Activated naive CD8-positive, alpha-beta T cell treated with anti-CD3 and anti-CD28 coated beads for 36 hours (primary cell): ENCODE measurements around the gene HOOK1. TPM values are rescaled to one million over a fixed set of nuclear protein-coding genes. Genes with fewer than 3 reads are reported as not detected.
"Not testable (repeated sequence)": the region's sequence is repeated elsewhere in the genome, so short reads cannot be mapped to it uniquely, and the experiment has no call there.

Source experiments
- DNase-seq: peaks from one replicate; pipeline ENCODE4 v3.0.0; 2021
- H3K27ac Mint-ChIP-seq: one replicate; pipeline ENCODE4 v1.8.0; 2022; ENCODE audit warnings: mild to moderate bottlenecking, moderate library complexity, mixed read lengths
- H3K27me3 Mint-ChIP-seq: one replicate; pipeline ENCODE4 v1.8.0; 2022; ENCODE audit warnings: mild to moderate bottlenecking, mixed read lengths
- H3K36me3 Mint-ChIP-seq: one replicate; pipeline ENCODE4 v1.8.0; 2021; ENCODE audit warnings: mild to moderate bottlenecking, mixed read lengths
- H3K4me1 Mint-ChIP-seq: one replicate; pipeline ENCODE4 v1.8.0; 2021; ENCODE audit warnings: mixed read lengths
- H3K4me3 Mint-ChIP-seq: one replicate; pipeline ENCODE4 v1.8.0; 2022; ENCODE audit warnings: mild to moderate bottlenecking, moderate library complexity, mixed read lengths
- H3K9me3 Mint-ChIP-seq: one replicate; pipeline ENCODE4 v1.8.0; 2022; ENCODE audit warnings: mixed read lengths
- total RNA-seq, 2 experiments: library from RNA; stranded (reverse); gene quantifications; one replicate each; pipeline ENCODE4 v1.2.3, GENCODE V29; 2021

Gene HOOK1
- total RNA-seq, 2 experiments from 2014 or later, result 12.9 to 14.0 TPM

- DNase-seq, result no peak
- peaks cover 6% of the 10 kb centered on the region for H3K9me3 Mint-ChIP-seq
- H3K27ac Mint-ChIP-seq, result no peak overlapping the region
- peaks cover 31% of the 10 kb centered on the region for H3K36me3 Mint-ChIP-seq
- H3K4me3 Mint-ChIP-seq, result no peak overlapping the region
- no peaks in the 10 kb centered on the region for H3K4me1 Mint-ChIP-seq
- H3K27me3 Mint-ChIP-seq, result no peaks in the 10 kb centered on the region
Measured at GRCh38 chr1:59852117-59852516, 37.4 kb downstream of the HOOK1 start.

DNA sequence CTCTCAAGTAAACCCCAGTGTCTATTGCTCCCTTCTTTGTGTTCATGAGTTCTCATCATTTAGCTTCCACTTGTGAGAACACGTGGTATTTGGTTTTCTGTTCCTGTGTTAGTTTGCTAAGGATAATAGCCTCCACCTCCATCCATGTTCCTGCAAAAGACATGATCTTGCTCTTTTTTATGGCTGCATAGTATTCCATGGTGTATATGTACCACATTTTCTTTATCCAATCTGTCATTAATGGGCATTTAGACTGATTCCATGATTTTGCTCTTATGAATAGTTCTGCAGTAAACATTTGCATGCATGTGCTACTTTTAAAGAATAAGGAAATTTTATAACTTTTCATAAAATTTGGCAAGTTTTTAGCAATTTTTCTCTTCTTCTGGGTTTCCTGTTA lies 40.5 kb downstream of the HOOK1 start:
- H3K4me3 Mint-ChIP-seq, H3K27ac Mint-ChIP-seq, H3K4me1 Mint-ChIP-seq, H3K9me3 Mint-ChIP-seq, DNase-seq, H3K27me3 Mint-ChIP-seq: not testable (repeated sequence)
- peaks cover 22% of the 10 kb centered on the region for H3K36me3 Mint-ChIP-seq

- Mint-ChIP-seq H3K36me3 (peaks cover 19% of the 10 kb centered on the region), H3K9me3 (peaks cover 4% of the 10 kb centered on the region), H3K27me3 (no peaks in the 10 kb centered on the region), H3K4me3 (no peak overlapping the region), H3K27ac (no peak overlapping the region), H3K4me1 (no peaks in the 10 kb centered on the region)
- no peak for DNase-seq
Measured at GRCh38 chr1:59856725-59857338, 42.1 kb downstream of the HOOK1 start.

- Mint-ChIP-seq H3K4me1 (no peaks in the 10 kb centered on the region), H3K27me3 (no peaks in the 10 kb centered on the region), H3K27ac (no peak overlapping the region), H3K9me3 (peaks cover 4% of the 10 kb centered on the region), H3K36me3 (peaks cover 19% of the 10 kb centered on the region), H3K4me3 (no peak overlapping the region)
- DNase-seq, result no peak
Measured at GRCh38 chr1:59857679-59858354, 43.1 kb downstream of the HOOK1 start.

DNA sequence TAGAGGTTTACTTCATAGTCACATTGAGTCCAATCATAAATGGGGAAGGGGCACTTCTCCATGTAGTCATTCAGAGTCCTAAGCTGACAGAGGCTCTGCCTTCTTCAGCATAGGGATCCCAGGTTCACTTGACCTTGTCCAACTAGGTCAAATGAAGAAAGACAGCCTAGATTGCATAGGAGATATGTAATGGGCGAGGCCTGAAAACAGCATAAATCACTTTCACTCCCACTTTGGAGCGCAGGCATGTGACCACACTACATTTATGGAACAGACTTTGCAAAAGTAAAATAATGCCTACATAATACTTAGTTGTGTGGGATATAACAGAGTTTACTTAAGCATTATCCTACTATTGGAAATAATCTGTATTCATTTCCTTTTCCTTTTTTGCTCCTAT lies 51.7 kb downstream of the HOOK1 start:
- H3K27me3 Mint-ChIP-seq, result no peaks in the 10 kb centered on the region
- H3K4me1 Mint-ChIP-seq, result no peaks in the 10 kb centered on the region
- no peak overlapping the region for H3K4me3 Mint-ChIP-seq
- no peaks in the 10 kb centered on the region for H3K9me3 Mint-ChIP-seq
- H3K36me3 Mint-ChIP-seq, result no peaks in the 10 kb centered on the region
- H3K27ac Mint-ChIP-seq, result no peak overlapping the region
- no peak for DNase-seq

DNA sequence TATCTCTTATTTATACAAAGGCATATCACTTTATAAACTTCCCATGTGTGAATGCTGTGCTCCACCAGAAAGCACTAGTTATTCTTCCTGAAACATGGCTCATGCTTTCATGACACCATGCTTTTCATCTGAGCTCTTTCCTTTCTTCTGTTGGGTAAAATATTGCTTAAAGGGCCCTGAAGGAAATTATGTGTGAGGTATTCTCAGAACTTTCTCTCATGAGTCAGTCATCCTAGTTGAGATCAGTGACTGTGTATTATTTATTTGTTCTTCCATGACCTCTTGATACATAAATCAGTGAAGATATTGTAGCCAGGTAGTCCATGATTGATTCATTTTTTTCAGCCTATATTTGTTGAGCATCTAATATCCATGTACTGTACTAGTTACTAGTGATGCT lies 57.0 kb downstream of the HOOK1 start:
- no peaks in the 10 kb centered on the region for H3K27me3 Mint-ChIP-seq
- H3K4me1 Mint-ChIP-seq, result no peaks in the 10 kb centered on the region
- peaks cover 14% of the 10 kb centered on the region for H3K36me3 Mint-ChIP-seq
- DNase-seq, result no peak
- H3K4me3 Mint-ChIP-seq, result no peak overlapping the region
- H3K27ac Mint-ChIP-seq, result no peak overlapping the region
- H3K9me3 Mint-ChIP-seq, result no peaks in the 10 kb centered on the region

- H3K27ac Mint-ChIP-seq, result no peak overlapping the region
- peaks cover 2% of the 10 kb centered on the region for H3K4me1 Mint-ChIP-seq
- peaks cover 18% of the 10 kb centered on the region for H3K36me3 Mint-ChIP-seq
- peaks cover 10% of the 10 kb centered on the region for H3K9me3 Mint-ChIP-seq
- no peaks in the 10 kb centered on the region for H3K27me3 Mint-ChIP-seq
- H3K4me3 Mint-ChIP-seq, result no peak overlapping the region
- DNase-seq, result no peak
Measured at GRCh38 chr1:59877108-59877682, 62.4 kb downstream of the HOOK1 start.

GRCh38 chr1:59878370-59878769 lies 63.6 kb downstream of the HOOK1 start:
- H3K27me3 Mint-ChIP-seq, result no peaks in the 10 kb centered on the region
- H3K9me3 Mint-ChIP-seq, result peaks cover 10% of the 10 kb centered on the region
- H3K4me3 Mint-ChIP-seq, result no peak overlapping the region
- H3K36me3 Mint-ChIP-seq, result peaks cover 18% of the 10 kb centered on the region
- peaks cover 2% of the 10 kb centered on the region for H3K4me1 Mint-ChIP-seq
- DNase-seq, result no peak
- no peak overlapping the region for H3K27ac Mint-ChIP-seq

DNA sequence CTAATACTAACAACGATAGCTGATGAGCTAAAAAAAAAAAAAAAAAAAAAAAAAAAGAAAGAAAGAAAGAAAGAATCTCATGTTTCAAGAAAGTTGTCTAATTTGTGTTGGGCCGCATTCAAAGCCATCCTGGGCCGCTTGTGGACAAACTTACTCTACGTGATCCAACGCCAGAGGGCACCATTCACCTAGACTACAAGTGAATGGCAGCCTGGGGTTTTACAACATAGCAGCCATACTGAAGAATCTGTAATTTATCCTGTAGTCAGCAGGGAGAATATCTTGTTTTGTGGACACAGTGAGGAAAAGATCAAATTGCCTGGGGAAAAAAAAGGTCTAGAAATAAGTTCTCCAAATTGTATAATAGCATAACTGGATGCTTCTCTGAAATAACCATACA lies 64.8 kb downstream of the HOOK1 start:
- Mint-ChIP-seq H3K27ac (no peak overlapping the region), H3K27me3 (no peaks in the 10 kb centered on the region), H3K4me3 (no peak overlapping the region), H3K9me3 (peaks cover 10% of the 10 kb centered on the region), H3K4me1 (peaks cover 2% of the 10 kb centered on the region), H3K36me3 (peaks cover 12% of the 10 kb centered on the region)
- DNase-seq, result peak; percentile 50

DNA sequence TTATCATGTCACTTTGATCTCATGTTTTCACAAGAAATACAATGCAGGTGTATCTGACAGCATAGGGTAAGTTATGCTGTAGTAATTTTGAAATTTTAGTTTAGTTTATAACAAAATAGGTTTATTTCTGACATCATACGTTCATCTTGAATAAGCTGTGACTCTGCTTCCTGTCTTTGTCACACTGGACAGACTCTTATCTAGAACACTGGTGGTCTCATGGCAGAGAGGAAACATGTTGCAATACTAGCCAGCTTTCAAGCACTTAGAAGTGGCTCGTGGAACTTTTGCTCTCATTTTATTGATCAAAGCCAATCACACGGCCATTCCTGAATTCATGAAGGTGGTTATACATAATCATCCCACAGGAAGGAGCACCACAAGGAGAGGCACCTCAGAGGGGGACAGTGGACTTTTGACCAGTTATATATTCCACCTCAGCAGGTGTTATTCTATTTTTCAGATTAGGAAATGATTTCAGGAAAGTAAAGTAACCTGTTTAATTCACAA lies 65.3 kb downstream of the HOOK1 start:
- no peak for DNase-seq
- H3K27me3 Mint-ChIP-seq, result no peaks in the 10 kb centered on the region
- peaks cover 10% of the 10 kb centered on the region for H3K9me3 Mint-ChIP-seq
- H3K36me3 Mint-ChIP-seq, result peaks cover 8% of the 10 kb centered on the region
- peaks cover 2% of the 10 kb centered on the region for H3K4me1 Mint-ChIP-seq
- no peak overlapping the region for H3K4me3 Mint-ChIP-seq
- H3K27ac Mint-ChIP-seq, result no peak overlapping the region

DNA sequence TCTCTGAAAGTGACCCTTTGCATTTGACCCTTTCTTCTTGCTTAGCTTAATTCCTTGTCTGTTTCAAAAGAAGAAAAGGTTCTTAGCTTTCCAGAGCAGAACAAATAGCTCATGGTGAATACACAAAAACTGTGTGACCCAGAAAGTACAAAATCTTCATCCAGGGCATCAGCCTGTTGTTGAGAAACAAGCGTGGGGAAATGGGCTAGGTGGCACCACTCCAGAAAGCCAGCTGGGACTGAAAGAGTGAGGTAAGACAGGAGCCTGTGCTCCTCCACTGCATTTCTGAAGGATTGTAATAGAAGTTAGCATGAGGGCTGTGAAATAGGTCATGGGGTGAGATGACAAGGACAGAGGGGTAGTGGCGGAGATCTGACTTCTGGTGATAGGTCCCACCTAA lies 66.0 kb downstream of the HOOK1 start:
- Mint-ChIP-seq H3K27me3 (no peaks in the 10 kb centered on the region), H3K4me3 (no peak overlapping the region), H3K27ac (no peak overlapping the region), H3K9me3 (peaks cover 10% of the 10 kb centered on the region), H3K4me1 (peaks cover 2% of the 10 kb centered on the region), H3K36me3 (peaks cover 8% of the 10 kb centered on the region)
- DNase-seq, result no peak

- no peak overlapping the region for H3K27ac Mint-ChIP-seq
- no peaks in the 10 kb centered on the region for H3K27me3 Mint-ChIP-seq
- no peaks in the 10 kb centered on the region for H3K4me1 Mint-ChIP-seq
- DNase-seq, result no peak
- peaks cover 11% of the 10 kb centered on the region for H3K9me3 Mint-ChIP-seq
- peaks cover 4% of the 10 kb centered on the region for H3K36me3 Mint-ChIP-seq
- no peak overlapping the region for H3K4me3 Mint-ChIP-seq
Measured at GRCh38 chr1:59885160-59885832, 70.5 kb downstream of the HOOK1 start.

GRCh38 chr1:59892841-59893811 lies 78.4 kb downstream of the HOOK1 start:
- DNase-seq, result no peak
- Mint-ChIP-seq H3K4me1 (peaks cover 22% of the 10 kb centered on the region), H3K27ac (peak overlapping the region; percentile 50), H3K4me3 (no peak overlapping the region), H3K27me3 (no peaks in the 10 kb centered on the region), H3K36me3 (peaks cover 8% of the 10 kb centered on the region), H3K9me3 (peaks cover 13% of the 10 kb centered on the region)

DNA sequence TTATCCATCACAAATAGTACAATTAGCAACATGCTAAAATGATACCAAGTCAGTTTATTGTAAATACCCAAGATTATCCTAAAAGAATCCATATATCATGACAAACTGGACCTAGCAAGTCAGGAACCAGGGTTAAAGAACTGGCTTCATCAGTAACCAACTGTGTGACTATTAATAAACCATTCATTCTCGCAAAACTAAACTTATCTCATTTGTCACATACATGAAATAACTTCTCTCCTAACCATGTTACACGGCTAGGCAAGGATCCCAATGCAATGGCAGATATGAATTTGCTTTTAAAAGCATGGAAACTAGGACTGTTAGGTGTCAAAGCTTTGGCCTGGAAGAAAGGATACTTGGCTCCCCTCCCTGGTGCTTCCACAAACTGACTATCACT lies 82.4 kb downstream of the HOOK1 start:
- Mint-ChIP-seq H3K36me3 (peaks cover 5% of the 10 kb centered on the region), H3K9me3 (no peaks in the 10 kb centered on the region), H3K4me1 (peaks cover 19% of the 10 kb centered on the region), H3K4me3 (no peak overlapping the region), H3K27ac (no peak overlapping the region), H3K27me3 (no peaks in the 10 kb centered on the region)
- DNase-seq, result no peak
